GM23338 (cell line): ENCODE measurements around the gene VARS2.

Experiments used
- CREB1 ChIP-seq: fragments of 250-450 bp; sonication (Bioruptor Pico); IDR thresholded peaks from 2 replicates; pipeline ENCODE4 v1.5.0; 2020; ENCODE audit warnings: low read depth, mild to moderate bottlenecking, moderate library complexity
- EZH2 ChIP-seq: fragments of 200-600 bp; sonication (generic); IDR thresholded peaks from one replicate; pipeline ENCODE4 v1.8.0; 2017; ENCODE audit warnings: antibody characterized with exemption, mild to moderate bottlenecking, low read depth; ENCODE audit not compliant: unreplicated experiment
- EZH2phosphoT487 ChIP-seq: fragments of 200-600 bp; sonication (generic); IDR thresholded peaks from one replicate; pipeline ENCODE4 v1.8.1; 2018; ENCODE audit warnings: antibody characterized with exemption; ENCODE audit not compliant: unreplicated experiment
- JUNB ChIP-seq: IDR thresholded peaks from one replicate; pipeline ENCODE4 v1.6.1; 2016; ENCODE audit warnings: antibody characterized with exemption; ENCODE audit not compliant: unreplicated experiment
- POLR2AphosphoS5 ChIP-seq: IDR thresholded peaks from 2 replicates; pipeline ENCODE4 v1.6.1; 2016; ENCODE audit warnings: antibody characterized with exemption, low read depth
- STAT1 ChIP-seq: IDR thresholded peaks from one replicate; pipeline ENCODE4 v1.6.1; 2016; ENCODE audit warnings: antibody characterized with exemption; ENCODE audit not compliant: unreplicated experiment
- TF ChIP-seq, protein P1 (sequence below), 2 experiments: fragments of 200-600 bp in 1 of 2; sonication (generic) in 1 of 2; conservative IDR thresholded peaks; 2 replicates each; pipeline versions ENCODE4 v1.5.1 to v1.6.1; 2016 to 2017; ENCODE audit warnings: antibody characterized with exemption in 2 of 2, low read depth in 2 of 2, mild to moderate bottlenecking in 2 of 2, moderate library complexity in 1 of 2
- TF ChIP-seq, protein P2 (sequence below): IDR thresholded peaks from one replicate; pipeline ENCODE4 v1.6.1; 2018; ENCODE audit warnings: antibody characterized with exemption; ENCODE audit not compliant: unreplicated experiment
- TF ChIP-seq, protein P3 (sequence below): IDR thresholded peaks from 2 replicates; pipeline ENCODE4 v1.6.1; 2016; ENCODE audit warnings: antibody characterized with exemption

DNA sequence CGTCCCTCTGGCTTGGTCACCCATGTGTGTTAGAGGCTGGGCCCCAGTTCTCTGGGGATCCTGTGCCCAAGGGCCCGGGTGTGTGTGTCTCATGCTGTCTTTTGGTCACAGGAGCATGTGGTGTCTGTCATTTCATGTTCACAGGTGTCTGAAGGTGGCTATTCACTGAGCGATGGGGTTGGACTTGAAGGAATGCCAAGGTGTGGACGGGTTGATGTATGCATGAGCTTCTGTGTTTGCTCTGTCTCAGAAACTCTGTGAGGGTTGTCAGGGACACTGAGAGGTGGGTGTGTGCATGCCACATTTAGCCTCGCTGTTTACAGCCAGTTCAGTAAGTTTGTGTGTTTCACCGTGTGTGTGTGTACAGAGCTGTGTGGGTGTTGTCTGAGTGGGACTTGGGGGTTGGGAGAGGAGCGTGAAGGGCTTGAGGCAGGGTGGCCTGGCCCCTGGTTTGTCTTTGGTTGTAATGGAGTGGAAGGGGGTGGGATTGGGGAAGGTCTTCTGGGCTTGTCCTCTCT is 28.5 kb upstream of the VARS2 start:
- TF ChIP-seq, protein P1, sequence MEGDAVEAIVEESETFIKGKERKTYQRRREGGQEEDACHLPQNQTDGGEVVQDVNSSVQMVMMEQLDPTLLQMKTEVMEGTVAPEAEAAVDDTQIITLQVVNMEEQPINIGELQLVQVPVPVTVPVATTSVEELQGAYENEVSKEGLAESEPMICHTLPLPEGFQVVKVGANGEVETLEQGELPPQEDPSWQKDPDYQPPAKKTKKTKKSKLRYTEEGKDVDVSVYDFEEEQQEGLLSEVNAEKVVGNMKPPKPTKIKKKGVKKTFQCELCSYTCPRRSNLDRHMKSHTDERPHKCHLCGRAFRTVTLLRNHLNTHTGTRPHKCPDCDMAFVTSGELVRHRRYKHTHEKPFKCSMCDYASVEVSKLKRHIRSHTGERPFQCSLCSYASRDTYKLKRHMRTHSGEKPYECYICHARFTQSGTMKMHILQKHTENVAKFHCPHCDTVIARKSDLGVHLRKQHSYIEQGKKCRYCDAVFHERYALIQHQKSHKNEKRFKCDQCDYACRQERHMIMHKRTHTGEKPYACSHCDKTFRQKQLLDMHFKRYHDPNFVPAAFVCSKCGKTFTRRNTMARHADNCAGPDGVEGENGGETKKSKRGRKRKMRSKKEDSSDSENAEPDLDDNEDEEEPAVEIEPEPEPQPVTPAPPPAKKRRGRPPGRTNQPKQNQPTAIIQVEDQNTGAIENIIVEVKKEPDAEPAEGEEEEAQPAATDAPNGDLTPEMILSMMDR (conservative IDR thresholded peaks at IDR 0.05; ENCODE audit: low read depth in 2 of 2) = no peak
- TF ChIP-seq POLR2AphosphoS5 (no peak), EZH2 (no peak), CREB1 (CRISPR knock-in tag) (no peak), JUNB (no peak), EZH2phosphoT487 (no peak), STAT1 (no peak)
- TF ChIP-seq, protein P2, sequence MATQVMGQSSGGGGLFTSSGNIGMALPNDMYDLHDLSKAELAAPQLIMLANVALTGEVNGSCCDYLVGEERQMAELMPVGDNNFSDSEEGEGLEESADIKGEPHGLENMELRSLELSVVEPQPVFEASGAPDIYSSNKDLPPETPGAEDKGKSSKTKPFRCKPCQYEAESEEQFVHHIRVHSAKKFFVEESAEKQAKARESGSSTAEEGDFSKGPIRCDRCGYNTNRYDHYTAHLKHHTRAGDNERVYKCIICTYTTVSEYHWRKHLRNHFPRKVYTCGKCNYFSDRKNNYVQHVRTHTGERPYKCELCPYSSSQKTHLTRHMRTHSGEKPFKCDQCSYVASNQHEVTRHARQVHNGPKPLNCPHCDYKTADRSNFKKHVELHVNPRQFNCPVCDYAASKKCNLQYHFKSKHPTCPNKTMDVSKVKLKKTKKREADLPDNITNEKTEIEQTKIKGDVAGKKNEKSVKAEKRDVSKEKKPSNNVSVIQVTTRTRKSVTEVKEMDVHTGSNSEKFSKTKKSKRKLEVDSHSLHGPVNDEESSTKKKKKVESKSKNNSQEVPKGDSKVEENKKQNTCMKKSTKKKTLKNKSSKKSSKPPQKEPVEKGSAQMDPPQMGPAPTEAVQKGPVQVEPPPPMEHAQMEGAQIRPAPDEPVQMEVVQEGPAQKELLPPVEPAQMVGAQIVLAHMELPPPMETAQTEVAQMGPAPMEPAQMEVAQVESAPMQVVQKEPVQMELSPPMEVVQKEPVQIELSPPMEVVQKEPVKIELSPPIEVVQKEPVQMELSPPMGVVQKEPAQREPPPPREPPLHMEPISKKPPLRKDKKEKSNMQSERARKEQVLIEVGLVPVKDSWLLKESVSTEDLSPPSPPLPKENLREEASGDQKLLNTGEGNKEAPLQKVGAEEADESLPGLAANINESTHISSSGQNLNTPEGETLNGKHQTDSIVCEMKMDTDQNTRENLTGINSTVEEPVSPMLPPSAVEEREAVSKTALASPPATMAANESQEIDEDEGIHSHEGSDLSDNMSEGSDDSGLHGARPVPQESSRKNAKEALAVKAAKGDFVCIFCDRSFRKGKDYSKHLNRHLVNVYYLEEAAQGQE = no peak
- TF ChIP-seq, protein P3, sequence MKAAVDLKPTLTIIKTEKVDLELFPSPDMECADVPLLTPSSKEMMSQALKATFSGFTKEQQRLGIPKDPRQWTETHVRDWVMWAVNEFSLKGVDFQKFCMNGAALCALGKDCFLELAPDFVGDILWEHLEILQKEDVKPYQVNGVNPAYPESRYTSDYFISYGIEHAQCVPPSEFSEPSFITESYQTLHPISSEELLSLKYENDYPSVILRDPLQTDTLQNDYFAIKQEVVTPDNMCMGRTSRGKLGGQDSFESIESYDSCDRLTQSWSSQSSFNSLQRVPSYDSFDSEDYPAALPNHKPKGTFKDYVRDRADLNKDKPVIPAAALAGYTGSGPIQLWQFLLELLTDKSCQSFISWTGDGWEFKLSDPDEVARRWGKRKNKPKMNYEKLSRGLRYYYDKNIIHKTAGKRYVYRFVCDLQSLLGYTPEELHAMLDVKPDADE = no peak
